CD14-positive monocyte (primary cell): ENCODE data around the gene ZNF471. TPM values are rescaled to one million over a fixed set of nuclear protein-coding genes. Genes with fewer than 3 reads are reported as not detected.

Source experiments
- DNase-seq, 3 donors: peaks; one replicate each; pipeline ENCODE4 v3.0.0-alpha.2; 2011 to 2022
- H2AFZ ChIP-seq: 2 replicates; pipeline ENCODE4 v1.6.0; 2012; ENCODE audit warnings: mild to moderate bottlenecking, low read depth, low read length, inconsistent platforms; ENCODE audit not compliant: insufficient read depth, poor library complexity, severe bottlenecking
- H3K27ac ChIP-seq, 2 donors: 1 replicate in 1 of 2; 2 replicates in 1 of 2; pipeline ENCODE4 v1.5.1; 2012 to 2013; ENCODE audit warnings: low read length in 2 of 2, control low read depth in 1 of 2, inconsistent platforms in 1 of 2, low read depth in 1 of 2, mild to moderate bottlenecking in 1 of 2
- H3K27me3 ChIP-seq, 2 donors: one replicate each; pipeline versions ENCODE4 v1.6.0 to v1.6.1; 2011 to 2013; ENCODE audit warnings: low read length in 2 of 2; ENCODE audit not compliant: control insufficient read depth in 2 of 2, insufficient read depth in 2 of 2
- H3K36me3 ChIP-seq, 2 donors: replicated peaks in 1 of 2; 1 replicate in 1 of 2; 2 replicates in 1 of 2; pipeline versions ENCODE4 v1.5.1 to v1.6.1; 2012 to 2013; ENCODE audit warnings: low read length in 2 of 2, control low read depth in 1 of 2, inconsistent platforms in 1 of 2, mild to moderate bottlenecking in 1 of 2; ENCODE audit not compliant: insufficient read depth in 2 of 2, control insufficient read depth in 1 of 2
- H3K4me1 ChIP-seq, 2 donors: 1 replicate in 1 of 2; 2 replicates in 1 of 2; pipeline versions ENCODE4 v1.5.1 to v1.6.1; 2012 to 2013; ENCODE audit warnings: low read length in 2 of 2, control low read depth in 1 of 2, inconsistent platforms in 1 of 2, mild to moderate bottlenecking in 1 of 2, moderate library complexity in 1 of 2; ENCODE audit not compliant: insufficient read depth in 2 of 2, control insufficient read depth in 1 of 2
- H3K4me2 ChIP-seq: replicated peaks from 2 replicates; pipeline ENCODE3; 2012; ENCODE audit warnings: low read length, moderate library complexity, mild to moderate bottlenecking; ENCODE audit not compliant: poor library complexity, severe bottlenecking; ENCODE audit errors: extremely low read depth
- H3K4me3 ChIP-seq, 3 experiments: fragments of 200-600 bp in 1 of 3; sonication (generic) in 1 of 3; replicated peaks in 1 of 3; 1 replicate in 2 of 3; 2 replicates in 1 of 3; pipeline ENCODE4 v1.5.1; 2011 to 2013; ENCODE audit warnings: low read length in 3 of 3, mild to moderate bottlenecking in 3 of 3, control low read depth in 2 of 3, low read depth in 2 of 3, inconsistent platforms in 1 of 3, moderate library complexity in 1 of 3
- H3K79me2 ChIP-seq: 2 replicates; pipeline ENCODE4 v1.6.0; 2012; ENCODE audit warnings: mild to moderate bottlenecking, control low read depth, inconsistent platforms, low read length, moderate library complexity; ENCODE audit not compliant: insufficient read depth
- H3K9ac ChIP-seq: 2 replicates; pipeline ENCODE4 v1.6.0; 2017; ENCODE audit warnings: low read length, mild to moderate bottlenecking; ENCODE audit not compliant: insufficient read depth, poor library complexity, severe bottlenecking
- H3K9me3 ChIP-seq, 2 donors: replicated peaks in 1 of 2; 1 replicate in 1 of 2; 2 replicates in 1 of 2; pipeline versions ENCODE4 v1.5.1 to v1.6.1; 2012 to 2013; ENCODE audit warnings: low read length in 2 of 2, control low read depth in 1 of 2; ENCODE audit not compliant: control insufficient read depth in 1 of 2, insufficient read depth in 1 of 2
- H4K20me1 ChIP-seq: 2 replicates; pipeline ENCODE4 v1.6.0; 2012; ENCODE audit warnings: mild to moderate bottlenecking, low read length, control low read depth, moderate library complexity; ENCODE audit not compliant: insufficient read depth
- H3K27ac Mint-ChIP-seq, 7 donors: one replicate each; pipeline ENCODE4 v1.8.0; 2020; ENCODE audit warnings: mild to moderate bottlenecking in 7 of 7, mixed read lengths in 7 of 7, moderate library complexity in 6 of 7, inconsistent platforms in 2 of 7
- H3K27me3 Mint-ChIP-seq, 3 donors: one replicate each; pipeline ENCODE4 v1.8.0; 2021 to 2022; ENCODE audit warnings: low read depth in 3 of 3, mild to moderate bottlenecking in 3 of 3, mixed read lengths in 3 of 3, moderate library complexity in 3 of 3, inconsistent platforms in 1 of 3
- H3K36me3 Mint-ChIP-seq, 2 donors: one replicate each; pipeline ENCODE4 v1.8.0; 2020; ENCODE audit warnings: mixed read lengths in 2 of 2, inconsistent platforms in 1 of 2, mild to moderate bottlenecking in 1 of 2
- H3K4me1 Mint-ChIP-seq: one replicate; pipeline ENCODE4 v1.8.0; 2020; ENCODE audit warnings: mild to moderate bottlenecking, mixed read lengths
- H3K4me3 Mint-ChIP-seq, 2 donors: one replicate each; pipeline ENCODE4 v1.8.0; 2020; ENCODE audit warnings: mild to moderate bottlenecking in 2 of 2, mixed read lengths in 2 of 2, moderate library complexity in 1 of 2
- H3K9me3 Mint-ChIP-seq, 7 donors: one replicate each; pipeline ENCODE4 v1.8.0; 2020 to 2022; ENCODE audit warnings: mixed read lengths in 7 of 7, mild to moderate bottlenecking in 6 of 7, moderate library complexity in 6 of 7, inconsistent platforms in 2 of 7
- WGBS: methylation state at CpG from one replicate; pipeline ENCODE4 v1.1.5; 2013; ENCODE audit warnings: missing lambda C conversion rate; ENCODE audit not compliant: insufficient coverage; 5-methylcytosine and 5-hydroxymethylcytosine counted together
- intact Hi-C, 2 donors: fragments of 100-400 bp; cut with micrococcal nuclease; formaldehyde crosslinking; loops; one replicate each; pipeline versions ENCODE4 v1.15.0 to v1.15.1; 2023
- polyA plus RNA-seq, 3 donors: library from polyadenylated mRNA; depleted of rRNA in 1 of 3; unstranded in 2 of 3; stranded (reverse) in 1 of 3; fragments of 300-500 nt in 2 of 3; fragments of >200 nt in 1 of 3; fragmentation: Illumina TruSeq in 2 of 3; gene quantifications; 1 replicate in 2 of 3; 2 replicates in 1 of 3; pipeline ENCODE4 v1.2.3, GENCODE V29; 2012 to 2021
- TF ChIP-seq, protein P1 (sequence below): fragments of 200-600 bp; IDR thresholded peaks from one replicate; pipeline ENCODE4 v1.8.0; 2022; ENCODE audit warnings: antibody characterized with exemption, mild to moderate bottlenecking

Gene ZNF471
- polyA plus RNA-seq, 3 donors, result 0.14 to 0.16 TPM; not detected in 1

DNA sequence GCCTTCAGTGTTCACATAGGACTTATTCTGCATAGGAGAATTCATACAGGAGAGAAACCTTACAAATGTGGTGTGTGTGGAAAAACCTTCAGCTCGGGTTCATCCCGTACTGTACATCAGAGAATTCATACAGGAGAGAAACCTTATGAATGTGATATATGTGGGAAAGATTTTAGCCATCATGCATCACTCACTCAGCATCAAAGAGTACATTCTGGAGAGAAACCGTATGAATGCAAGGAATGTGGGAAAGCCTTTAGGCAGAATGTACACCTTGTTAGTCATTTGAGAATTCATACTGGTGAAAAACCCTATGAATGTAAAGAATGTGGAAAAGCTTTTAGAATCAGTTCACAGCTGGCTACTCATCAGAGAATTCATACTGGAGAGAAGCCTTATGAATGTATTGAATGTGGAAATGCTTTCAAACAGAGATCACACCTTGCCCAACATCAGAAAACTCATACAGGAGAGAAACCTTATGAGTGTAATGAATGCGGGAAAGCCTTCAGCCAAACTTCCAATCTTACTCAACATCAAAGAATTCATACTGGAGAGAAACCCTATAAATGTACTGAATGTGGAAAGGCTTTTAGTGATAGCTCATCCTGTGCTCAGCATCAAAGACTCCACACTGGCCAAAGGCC lies 17.7 kb downstream of the ZNF471 start:
- Histone ChIP-seq H3K79me2 (no peaks in the 10 kb centered on the region), H3K9me3 (peaks cover 62 to 100% of the 10 kb centered on the region in 2 donors), H3K9ac (no peak overlapping the region), H3K4me2 (no peak overlapping the region), H4K20me1 (no peaks in the 10 kb centered on the region), H2AFZ (no peak overlapping the region), H3K27ac (no peak overlapping the region), H3K36me3 (no peaks in the 10 kb centered on the region), H3K4me3 (peak overlapping the region in 1 of 3 experiments; percentile 43), H3K4me1 (no peaks in the 10 kb centered on the region), H3K27me3 (no peaks in the 10 kb centered on the region)
- intact Hi-C loops, result no loop called here
- Mint-ChIP-seq H3K27ac (no peak overlapping the region), H3K4me3 (no peak overlapping the region), H3K9me3 (peaks cover 57 to 99% (median 91%) of the 10 kb centered on the region in 7 donors), H3K36me3 (peaks cover 0 to 2% of the 10 kb centered on the region in 2 donors), H3K4me1 (no peaks in the 10 kb centered on the region), H3K27me3 (peaks cover 0 to 2% (median 0%) of the 10 kb centered on the region in 3 donors)
- no peak for DNase-seq
- WGBS, result no CpG with 5 or more reads among the region's 4 CpGs
- TF ChIP-seq, protein P1, sequence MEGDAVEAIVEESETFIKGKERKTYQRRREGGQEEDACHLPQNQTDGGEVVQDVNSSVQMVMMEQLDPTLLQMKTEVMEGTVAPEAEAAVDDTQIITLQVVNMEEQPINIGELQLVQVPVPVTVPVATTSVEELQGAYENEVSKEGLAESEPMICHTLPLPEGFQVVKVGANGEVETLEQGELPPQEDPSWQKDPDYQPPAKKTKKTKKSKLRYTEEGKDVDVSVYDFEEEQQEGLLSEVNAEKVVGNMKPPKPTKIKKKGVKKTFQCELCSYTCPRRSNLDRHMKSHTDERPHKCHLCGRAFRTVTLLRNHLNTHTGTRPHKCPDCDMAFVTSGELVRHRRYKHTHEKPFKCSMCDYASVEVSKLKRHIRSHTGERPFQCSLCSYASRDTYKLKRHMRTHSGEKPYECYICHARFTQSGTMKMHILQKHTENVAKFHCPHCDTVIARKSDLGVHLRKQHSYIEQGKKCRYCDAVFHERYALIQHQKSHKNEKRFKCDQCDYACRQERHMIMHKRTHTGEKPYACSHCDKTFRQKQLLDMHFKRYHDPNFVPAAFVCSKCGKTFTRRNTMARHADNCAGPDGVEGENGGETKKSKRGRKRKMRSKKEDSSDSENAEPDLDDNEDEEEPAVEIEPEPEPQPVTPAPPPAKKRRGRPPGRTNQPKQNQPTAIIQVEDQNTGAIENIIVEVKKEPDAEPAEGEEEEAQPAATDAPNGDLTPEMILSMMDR, result no peak

GRCh38 chr19:56537442-56537841 lies 29.8 kb downstream of the ZNF471 start:
- peaks cover 58 to 85% (median 78%) of the 10 kb centered on the region in 7 donors for H3K9me3 Mint-ChIP-seq
- 100% methylated on average over 3 of the region's 3 CpGs for WGBS
- intact Hi-C loops, result loop anchor here in 1 of 2 donors (10.0 kb wide), 1 partner anchor 133 kb away; the partner anchor contains the start of gene ZNF583
- Histone ChIP-seq H3K9me3 (peaks cover 65 to 87% of the 10 kb centered on the region in 2 donors), H3K27me3 (no peaks in the 10 kb centered on the region), H3K9ac (no peak overlapping the region), H2AFZ (peak overlapping the region; percentile 96), H3K27ac (no peak overlapping the region), H3K4me1 (peaks cover 14 to 17% of the 10 kb centered on the region in 2 donors), H4K20me1 (no peaks in the 10 kb centered on the region), H3K4me2 (peak overlapping the region; percentile 84), H3K4me3 (peak overlapping the region in 1 of 3 experiments; percentile 95), H3K36me3 (no peaks in the 10 kb centered on the region), H3K79me2 (no peaks in the 10 kb centered on the region)
- peaks cover 16 to 36% of the 10 kb centered on the region in 2 donors for H3K36me3 Mint-ChIP-seq
- H3K27ac Mint-ChIP-seq, result peak overlapping the region in 2 of 7 donors; percentile 71 to 86
- H3K4me1 Mint-ChIP-seq, result peaks cover 15% of the 10 kb centered on the region
- TF ChIP-seq, protein P1, result no peak
- no peak for DNase-seq
- peaks cover 0 to 5% (median 3%) of the 10 kb centered on the region in 3 donors for H3K27me3 Mint-ChIP-seq
- peak overlapping the region; percentile 84 to 91 for H3K4me3 Mint-ChIP-seq
